GM21717 (cell line): ENCODE data around the gene FAM221B.
A peak's percentile ranks its signal among the peaks of the same experiment; 100 is the strongest.

Source experiments
- ATAC-seq: cut with Tn5 transposase; IDR thresholded peaks from one replicate; pipeline ENCODE4 v1.9.1; 2021; ENCODE audit warnings: mild to moderate bottlenecking, moderate library complexity; ENCODE audit not compliant: unreplicated experiment

Gene FAM221B

GRCh38 chr9:35847792-35848572, 19.4 kb upstream of the FAM221B start:
- ATAC-seq = peak; percentile 92

DNA sequence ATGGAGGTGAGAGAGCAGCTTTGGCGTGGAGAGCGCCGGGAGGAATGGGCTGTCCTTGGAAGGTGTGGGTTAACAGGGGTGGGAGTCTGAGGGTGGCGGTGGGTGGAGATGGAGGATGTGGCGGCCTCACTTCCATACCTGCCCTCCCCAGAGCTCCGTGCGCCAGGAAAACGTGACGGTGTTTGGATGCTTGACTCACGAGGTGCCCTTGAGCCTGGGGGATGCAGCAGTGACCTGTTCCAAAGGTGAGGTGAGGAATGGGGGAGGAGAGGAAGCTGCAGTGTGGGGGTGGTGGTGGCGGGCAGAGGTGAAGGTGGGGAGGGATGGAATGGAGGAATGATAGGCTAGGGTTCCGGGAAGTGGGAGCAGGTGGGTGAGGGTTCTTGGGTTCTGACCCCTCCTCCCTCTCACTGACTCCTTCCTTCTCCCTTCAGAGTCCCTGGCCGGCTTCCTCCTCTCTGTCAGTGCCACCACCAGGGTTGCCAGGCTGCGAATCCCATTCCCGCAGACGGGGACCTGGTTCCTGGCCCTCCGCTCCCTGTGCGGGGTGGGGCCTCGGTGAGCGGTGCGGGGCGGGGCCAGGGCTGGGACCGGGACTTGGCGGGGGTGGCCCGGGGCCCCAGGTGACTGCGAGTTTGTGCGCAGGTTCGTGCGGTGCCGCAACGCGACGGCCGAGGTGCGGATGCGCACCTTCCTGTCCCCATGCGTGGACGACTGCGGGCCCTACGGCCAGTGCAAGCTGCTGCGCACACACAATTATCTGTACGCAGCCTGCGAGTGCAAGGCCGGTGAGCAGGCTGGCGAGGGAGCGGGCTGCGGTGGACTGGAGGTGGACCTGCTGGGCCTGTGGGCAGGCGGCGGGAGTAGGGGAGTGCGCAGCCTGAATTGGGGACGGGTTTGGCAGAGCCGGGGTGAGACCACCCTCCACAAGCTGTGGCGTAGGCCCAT, 17.6 kb upstream of the FAM221B start:
- ATAC-seq = no peak

GRCh38 chr9:35844628-35845270, 16.2 kb upstream of the FAM221B start:
- ATAC-seq = no peak

DNA sequence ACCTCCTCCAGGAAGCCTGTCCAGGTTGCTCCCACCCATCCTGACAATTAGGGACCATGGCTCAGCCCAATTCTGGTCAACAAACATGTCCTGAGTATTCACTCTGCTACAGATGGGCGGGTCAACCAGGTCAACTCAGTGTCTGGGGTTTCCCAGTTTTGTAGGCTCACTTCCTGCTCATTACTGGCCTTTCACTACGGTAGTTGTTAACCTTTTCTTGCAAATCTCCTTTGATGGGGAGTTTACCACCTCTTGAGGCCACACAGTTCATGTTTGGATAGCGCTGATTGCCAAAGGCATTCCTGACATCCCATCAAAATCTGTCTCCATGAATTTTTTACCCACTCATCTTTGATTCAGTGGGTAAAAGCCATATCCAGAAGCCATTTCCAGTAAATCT, 14.3 kb upstream of the FAM221B start:
- peak; percentile 64 for ATAC-seq

- ATAC-seq = no peak
Observed at GRCh38 chr9:35842020-35842745, 13.7 kb upstream of the FAM221B start.

DNA sequence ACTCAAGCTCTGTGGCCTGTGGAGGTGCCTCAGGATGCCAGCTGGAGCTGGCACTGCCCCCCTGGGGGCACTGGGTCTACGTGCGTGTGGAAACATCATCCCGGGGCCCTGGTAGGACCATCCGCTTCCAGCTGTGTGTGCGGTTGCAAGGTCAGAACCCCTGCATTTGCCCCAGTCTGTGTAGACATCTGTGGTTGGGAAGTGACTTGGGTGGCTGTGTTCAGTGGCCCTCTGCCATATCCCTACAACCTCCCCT, 13.0 kb upstream of the FAM221B start:
- no peak for ATAC-seq

DNA sequence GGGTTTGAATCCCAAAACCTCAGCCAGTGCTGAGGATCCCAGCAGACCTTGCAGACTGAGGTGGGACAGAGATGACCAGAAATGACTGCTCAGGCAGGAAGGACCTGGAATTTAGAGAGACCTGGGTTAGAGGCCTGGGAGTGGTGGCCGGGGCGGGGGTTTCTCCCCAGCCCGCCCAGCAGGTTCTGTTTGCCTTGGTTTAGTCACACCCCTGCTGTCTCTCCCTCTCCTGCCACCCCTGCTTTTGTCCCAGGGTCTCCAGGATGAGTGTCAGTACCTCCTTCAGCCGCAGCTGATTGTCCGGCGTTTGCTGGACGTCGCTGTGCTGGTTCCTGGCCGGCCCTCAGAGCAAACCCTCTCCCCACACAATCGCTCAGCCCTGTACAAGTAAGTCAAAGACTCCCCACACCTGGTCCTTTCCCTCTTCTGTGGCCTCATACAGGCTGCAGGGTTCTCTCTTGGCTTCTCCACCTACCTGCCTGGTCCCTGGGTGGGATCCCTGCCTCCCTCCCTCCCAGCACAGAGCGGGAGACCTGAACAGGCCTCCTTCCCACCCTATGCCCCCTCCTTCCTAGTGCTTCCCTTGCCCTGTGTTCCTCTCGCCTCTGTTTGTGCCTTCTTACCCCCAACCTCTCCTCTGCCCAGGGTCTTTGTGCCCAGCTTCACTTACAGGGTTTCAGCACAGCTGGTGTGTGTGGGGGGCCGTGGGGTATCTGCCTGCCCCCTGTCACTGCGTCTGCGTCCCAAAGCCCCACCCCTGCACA, 12.5 kb upstream of the FAM221B start:
- no peak for ATAC-seq

DNA sequence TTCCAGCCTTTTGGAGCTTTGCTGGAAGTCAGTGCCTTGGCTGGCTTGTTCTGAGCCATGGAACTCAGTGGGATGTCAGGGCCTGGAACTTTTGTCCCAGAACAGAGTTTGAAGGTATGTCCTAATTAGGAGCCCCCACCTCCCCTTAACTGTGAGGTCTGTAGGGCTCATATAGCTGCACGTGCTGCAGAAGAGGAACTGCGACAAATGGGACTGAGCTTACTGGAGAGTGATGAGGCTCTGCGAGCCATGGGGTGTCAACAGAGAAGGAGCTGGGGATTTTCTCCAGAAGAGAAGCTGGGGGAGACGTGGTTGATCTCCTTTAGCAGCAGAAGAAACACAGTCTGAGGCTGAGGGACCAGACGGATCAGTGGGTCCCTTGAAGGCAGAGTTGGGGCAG, 11.4 kb upstream of the FAM221B start:
- ATAC-seq = no peak

GRCh38 chr9:35836595-35836994, 8.1 kb upstream of the FAM221B start:
- ATAC-seq = no peak

- no peak for ATAC-seq
Observed at GRCh38 chr9:35835766-35836165, 7.2 kb upstream of the FAM221B start.

DNA sequence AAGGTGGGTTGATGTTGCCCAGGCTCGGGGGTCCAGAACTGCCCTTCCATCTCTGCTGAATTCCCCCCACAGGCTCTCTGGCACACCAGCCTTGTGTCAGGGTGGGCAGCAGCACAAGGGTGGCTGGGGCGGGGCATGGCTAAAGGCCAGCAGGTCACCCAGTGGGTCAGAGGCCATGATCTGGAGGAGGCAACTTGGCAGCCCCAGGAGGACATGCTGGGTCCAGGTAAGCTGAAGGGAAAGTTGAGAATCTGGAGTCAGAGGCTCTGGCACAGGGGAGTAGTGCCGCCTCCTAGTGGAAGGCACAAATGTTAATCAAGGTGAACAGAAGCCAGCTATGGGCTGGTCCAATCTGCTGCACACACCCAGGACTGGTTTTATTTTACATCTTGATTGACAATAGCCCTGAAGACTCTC, 6.7 kb upstream of the FAM221B start:
- no peak for ATAC-seq

DNA sequence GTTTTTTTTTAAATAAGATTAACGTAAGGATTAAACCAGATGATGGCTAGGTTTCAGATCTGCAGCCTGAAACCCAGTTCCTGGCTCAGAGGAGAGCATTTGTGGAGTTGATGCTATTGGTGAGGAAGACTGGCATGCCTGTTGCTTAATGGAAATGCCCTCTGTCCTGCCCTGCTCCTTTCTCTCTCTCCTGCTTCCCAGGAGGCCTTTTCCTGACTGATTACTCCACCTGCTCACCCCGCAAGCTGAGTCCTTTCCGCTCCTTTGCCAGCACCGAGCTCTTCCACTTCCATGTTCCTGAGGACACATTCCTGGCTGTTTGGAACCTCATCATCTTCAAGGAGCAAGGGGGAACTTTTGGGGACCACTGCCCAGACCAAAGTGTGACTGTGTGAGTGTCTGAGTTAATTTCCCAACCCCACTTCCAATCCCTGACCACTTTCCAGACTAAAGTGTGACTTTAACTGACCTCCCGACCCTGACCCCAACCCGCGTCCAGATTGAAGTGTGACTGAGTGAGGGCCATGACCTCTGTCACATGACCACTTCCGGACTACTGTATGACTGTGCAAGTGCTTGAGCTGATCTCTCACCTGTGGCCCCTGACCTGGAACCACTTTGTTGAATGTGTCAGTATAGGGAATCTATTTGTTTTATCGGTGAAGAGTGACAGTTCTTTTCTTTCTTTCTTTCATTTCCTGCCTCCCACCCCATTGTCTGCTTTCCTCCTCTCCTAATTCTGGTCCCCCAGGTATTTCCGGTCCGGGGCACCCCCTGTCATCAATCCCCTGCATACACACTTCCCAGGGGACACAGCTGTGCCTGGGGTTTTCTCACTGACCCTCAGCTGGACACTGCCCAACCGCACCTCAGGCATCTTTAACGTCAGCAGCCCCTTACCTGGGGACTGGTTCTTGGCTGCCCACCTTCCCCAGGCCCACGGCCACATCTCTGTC, 6.0 kb upstream of the FAM221B start:
- no peak for ATAC-seq

GRCh38 chr9:35832814-35833213, 4.3 kb upstream of the FAM221B start:
- ATAC-seq = no peak

DNA sequence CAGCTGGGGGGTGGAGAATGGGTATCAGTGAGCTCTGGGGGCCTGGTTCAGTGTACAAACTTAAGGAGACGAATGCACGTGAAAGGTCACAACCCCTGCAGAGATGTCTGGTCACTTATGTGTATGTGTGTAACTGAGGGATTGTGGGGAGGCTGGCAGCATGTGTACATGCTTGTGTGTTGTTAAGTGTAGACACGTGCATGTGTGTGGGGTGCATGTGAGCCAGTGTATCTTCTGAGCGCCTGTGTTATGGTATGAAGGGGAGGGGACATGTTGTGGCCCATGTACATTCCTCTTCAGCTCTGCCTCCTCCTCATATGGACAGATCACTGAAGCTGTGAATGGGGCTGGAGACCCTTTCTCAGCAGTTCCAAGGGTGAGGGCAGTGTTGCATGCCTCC, 2.5 kb upstream of the FAM221B start:
- ATAC-seq = no peak

- ATAC-seq = no peak
Observed at GRCh38 chr9:35829764-35830096, 1.2 kb upstream of the FAM221B start.

- peak; percentile 63 for ATAC-seq
Observed at GRCh38 chr9:35829084-35829763, 692 bp upstream of the FAM221B start, which contains the start of gene TMEM8B. TMEM8B (plus strand) TSS chr9:35829228; CDS start chr9:35829448, 220 bp downstream.

- no peak for ATAC-seq
Observed at GRCh38 chr9:35827486-35827885, 1.0 kb downstream of the FAM221B start.

DNA sequence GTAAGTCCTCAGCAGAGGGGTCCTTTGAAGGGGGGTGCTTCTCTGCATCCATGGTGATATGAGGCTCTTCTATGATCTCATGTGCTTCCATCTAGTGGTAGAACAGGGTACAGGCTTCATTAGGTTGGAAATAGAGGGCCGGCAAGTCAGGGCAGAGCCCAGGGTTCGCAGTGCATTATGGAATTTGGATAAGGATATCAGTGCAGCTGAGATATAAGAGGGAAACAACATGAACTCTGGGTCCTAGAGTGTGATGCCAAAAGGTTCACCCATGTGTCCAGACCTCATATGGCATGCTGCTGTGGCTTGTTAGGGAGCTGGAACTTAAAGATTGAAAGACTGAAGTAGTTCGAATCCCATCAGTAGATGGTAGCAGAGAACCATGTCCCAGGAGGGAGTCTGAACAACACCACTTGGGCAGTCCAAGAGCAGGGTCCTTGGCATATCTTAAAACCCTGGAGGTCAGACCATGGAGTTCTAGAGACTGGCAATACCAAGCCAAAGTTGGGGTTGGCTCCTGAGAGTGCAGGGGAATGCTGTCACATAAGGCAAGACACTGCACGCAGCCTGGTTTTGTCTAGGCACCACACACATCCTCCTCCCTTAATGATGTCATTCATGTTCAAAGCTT, 2.3 kb downstream of the FAM221B start:
- ATAC-seq = no peak
